Iris pigment epithelial cell (primary cell): ENCODE data around the gene UBE2G2.

Experiments used
- DNase-seq: peaks from one replicate; pipeline ENCODE4 v3.0.0-alpha.2; 2011; ENCODE audit warnings: low read depth

Gene UBE2G2

GRCh38 chr21:44749116-44749758 is 52.4 kb downstream of the UBE2G2 start:
- DNase-seq: no peak

GRCh38 chr21:44748621-44749020 is 53.0 kb downstream of the UBE2G2 start:
- no peak for DNase-seq

- DNase-seq: peak; percentile 14
Observed at GRCh38 chr21:44742418-44743153, 59.0 kb downstream of the UBE2G2 start.

- no peak for DNase-seq
Observed at GRCh38 chr21:44741921-44742320, 59.7 kb downstream of the UBE2G2 start.

- DNase-seq: no peak
Observed at GRCh38 chr21:44740742-44741141, 60.9 kb downstream of the UBE2G2 start.

GRCh38 chr21:44739316-44739715 is 62.3 kb downstream of the UBE2G2 start:
- DNase-seq: no peak

GRCh38 chr21:44738621-44739020 is 63.0 kb downstream of the UBE2G2 start:
- no peak for DNase-seq

GRCh38 chr21:44737706-44738354 is 63.8 kb downstream of the UBE2G2 start:
- peak; percentile 23 for DNase-seq

- no peak for DNase-seq
Observed at GRCh38 chr21:44736291-44737004, 65.2 kb downstream of the UBE2G2 start.

GRCh38 chr21:44735821-44736220 is 65.8 kb downstream of the UBE2G2 start:
- DNase-seq: no peak

- DNase-seq: no peak
Observed at GRCh38 chr21:44734841-44735240, 66.8 kb downstream of the UBE2G2 start.

GRCh38 chr21:44734026-44734745 is 67.4 kb downstream of the UBE2G2 start:
- no peak for DNase-seq

- DNase-seq: no peak
Observed at GRCh38 chr21:44732956-44733355, 68.7 kb downstream of the UBE2G2 start.

- no peak for DNase-seq
Observed at GRCh38 chr21:44732263-44732662, 69.4 kb downstream of the UBE2G2 start.

- DNase-seq: no peak
Observed at GRCh38 chr21:44730951-44731579, 70.6 kb downstream of the UBE2G2 start.

- no peak for DNase-seq
Observed at GRCh38 chr21:44730028-44730395, 71.6 kb downstream of the UBE2G2 start.

GRCh38 chr21:44729336-44730027 is 72.1 kb downstream of the UBE2G2 start:
- DNase-seq: no peak

- DNase-seq: no peak
Observed at GRCh38 chr21:44728716-44729115, 72.9 kb downstream of the UBE2G2 start.

GRCh38 chr21:44727757-44728156 is 73.9 kb downstream of the UBE2G2 start:
- no peak for DNase-seq

GRCh38 chr21:44727321-44727720 is 74.3 kb downstream of the UBE2G2 start:
- DNase-seq: no peak

- no peak for DNase-seq
Observed at GRCh38 chr21:44726826-44727225, 74.8 kb downstream of the UBE2G2 start.
